ENCODE measurements around the gene ZNF839. TPM values are rescaled to one million over a fixed set of nuclear protein-coding genes. Genes with fewer than 3 reads are reported as not detected.

ZNF839 gene
- total and polyA plus RNA-seq, 8 donors: 5.9 to 24.9 (median 7.4) TPM

- Histone ChIP-seq H3K4me3 (no peak overlapping the region), H3K4me1 (peaks cover 0 to 15% (median 10%) of the 10 kb centered on the region in 3 donors), H3K9me3 (no peaks in the 10 kb centered on the region), H3K27ac (no peak overlapping the region), H3K36me3 (no peaks in the 10 kb centered on the region), H3K27me3 (no peaks in the 10 kb centered on the region)
- 76 to 81% methylated on average over 2 of the region's 2 CpGs for WGBS, 2 donors
- FAIRE-seq (no peak), DNase-seq (no peak), ATAC-seq (no peak)
- no peak for TF ChIP-seq CTCF (IDR thresholded peaks at IDR 0.05)
- intact Hi-C loops (cut with DNase I): no loop called here
Measured at GRCh38 chr14:102283631-102284129, 35.9 kb upstream of the ZNF839 start.

GRCh38 chr14:102285106-102285505 is 34.4 kb upstream of the ZNF839 start:
- Histone ChIP-seq H3K27me3 (no peaks in the 10 kb centered on the region), H3K27ac (no peak overlapping the region), H3K4me1 (peaks cover 0 to 2% (median 2%) of the 10 kb centered on the region in 3 donors), H3K4me3 (no peak overlapping the region), H3K36me3 (no peaks in the 10 kb centered on the region), H3K9me3 (no peaks in the 10 kb centered on the region)
- DNase-seq (no peak), ATAC-seq (no peak), FAIRE-seq (no peak)
- TF ChIP-seq CTCF (IDR thresholded peaks at IDR 0.05): no peak
- intact Hi-C loops (cut with DNase I): no loop called here
- 83 to 88% methylated on average over 2 of the region's 2 CpGs for WGBS, 2 donors

GRCh38 chr14:102288139-102288538 is 31.4 kb upstream of the ZNF839 start:
- no peak overlapping the region for H3K4me3 ChIP-seq
- no peaks in the 10 kb centered on the region for H3K27me3 ChIP-seq
- TF ChIP-seq CTCF (IDR thresholded peaks at IDR 0.05): no peak
- DNase-seq: no peak
- no peaks in the 10 kb centered on the region for H3K4me1 ChIP-seq
- H3K27ac ChIP-seq: no peak overlapping the region
- no peak for FAIRE-seq
- no peak for ATAC-seq
- H3K9me3 ChIP-seq: no peaks in the 10 kb centered on the region
- WGBS, 2 donors: 85 to 92% methylated on average over 2 of the region's 2 CpGs
- no peaks in the 10 kb centered on the region for H3K36me3 ChIP-seq
- intact Hi-C loops (cut with DNase I): no loop called here

GRCh38 chr14:102292441-102292840 is 27.1 kb upstream of the ZNF839 start:
- H3K4me1 ChIP-seq: no peaks in the 10 kb centered on the region
- TF ChIP-seq CTCF (IDR thresholded peaks at IDR 0.05): no peak
- H3K27ac ChIP-seq: no peak overlapping the region
- DNase-seq (no peak), FAIRE-seq (no peak), ATAC-seq (no peak)
- H3K9me3 ChIP-seq: no peaks in the 10 kb centered on the region
- intact Hi-C loops (cut with DNase I): no loop called here
- no peaks in the 10 kb centered on the region for H3K36me3 ChIP-seq
- H3K4me3 ChIP-seq: no peak overlapping the region
- 90 to 98% methylated on average over 1 of the region's 1 CpG for WGBS, 2 donors
- no peaks in the 10 kb centered on the region for H3K27me3 ChIP-seq

- TF ChIP-seq CTCF (IDR thresholded peaks at IDR 0.05): no peak
Measured at GRCh38 chr14:102293781-102294180, 25.8 kb upstream of the ZNF839 start.

More at GRCh38 chr14:102293781-102294180, 25.8 kb upstream of the ZNF839 start:
- Histone ChIP-seq H3K4me1 (no peaks in the 10 kb centered on the region), H3K36me3 (no peaks in the 10 kb centered on the region), H3K9me3 (no peaks in the 10 kb centered on the region), H3K27me3 (no peaks in the 10 kb centered on the region), H3K27ac (no peak overlapping the region), H3K4me3 (no peak overlapping the region)
- 89 to 92% methylated on average over 6 of the region's 6 CpGs for WGBS, 2 donors
- ATAC-seq: no peak
- intact Hi-C loops (cut with DNase I): no loop called here
- DNase-seq: no peak
- FAIRE-seq: no peak

Measured in pancreas (tissue), 10 donors.